Activated T-cell treated with anti-CD3 and anti-CD28 coated beads, Interleukin-2, amount 50 U/mL, for 72 hours (primary cell): ENCODE data around the gene GPC5. TPM values are rescaled to one million over a fixed set of nuclear protein-coding genes. Genes with fewer than 3 reads are reported as not detected.
"Not testable (repeated sequence)": the region's sequence is repeated elsewhere in the genome, so short reads cannot be mapped to it uniquely, and the experiment has no call there.

Experiments used
- ATAC-seq, 2 donors: fragments of 150-1000 bp; cut with Tn5 transposase; replicated peaks in 1 of 2; 2 replicates each; pipeline ENCODE4 v1.10.0; 2021; ENCODE audit warnings: moderate library complexity in 2 of 2, mild to moderate bottlenecking in 1 of 2
- DNase-seq, 2 donors: peaks; one replicate each; pipeline ENCODE4 v3.0.0; 2021 to 2022; ENCODE audit warnings: mixed read lengths in 1 of 2
- H3K27ac Mint-ChIP-seq: one replicate; pipeline ENCODE4 v1.8.0; 2022; ENCODE audit warnings: mild to moderate bottlenecking, moderate library complexity, mixed read lengths
- H3K27me3 Mint-ChIP-seq: one replicate; pipeline ENCODE4 v1.8.0; 2022; ENCODE audit warnings: low read depth, mixed read lengths
- H3K36me3 Mint-ChIP-seq, 2 donors: one replicate each; pipeline ENCODE4 v1.8.0; 2022; ENCODE audit warnings: mixed read lengths in 2 of 2, mild to moderate bottlenecking in 1 of 2; ENCODE audit not compliant: insufficient read depth in 2 of 2
- H3K4me1 Mint-ChIP-seq: one replicate; pipeline ENCODE4 v1.8.0; 2022; ENCODE audit warnings: low read depth, mixed read lengths
- H3K4me3 Mint-ChIP-seq, 2 donors: one replicate each; pipeline ENCODE4 v1.8.0; 2022; ENCODE audit warnings: mild to moderate bottlenecking in 2 of 2, mixed read lengths in 2 of 2, moderate library complexity in 2 of 2
- H3K9me3 Mint-ChIP-seq, 2 donors: one replicate each; pipeline ENCODE4 v1.8.0; 2022; ENCODE audit warnings: mixed read lengths in 2 of 2
- total RNA-seq, 2 donors: library from RNA; stranded (reverse); gene quantifications; one replicate each; pipeline ENCODE4 v1.2.3, GENCODE V29; 2022

GPC5 gene
- total RNA-seq, 2 donors from 2014 or later, result 0.14 TPM; not detected in 1

GRCh38 chr13:92679602-92680001 is 1281.2 kb downstream of the GPC5 start:
- DNase-seq, result no peak
- Mint-ChIP-seq H3K27me3 (no peaks in the 10 kb centered on the region), H3K4me1 (no peaks in the 10 kb centered on the region), H3K4me3 (no peak overlapping the region), H3K27ac (no peak overlapping the region), H3K36me3 (no peaks in the 10 kb centered on the region), H3K9me3 (peaks cover 6 to 8% of the 10 kb centered on the region in 2 donors)
- ATAC-seq, result no peak

DNA sequence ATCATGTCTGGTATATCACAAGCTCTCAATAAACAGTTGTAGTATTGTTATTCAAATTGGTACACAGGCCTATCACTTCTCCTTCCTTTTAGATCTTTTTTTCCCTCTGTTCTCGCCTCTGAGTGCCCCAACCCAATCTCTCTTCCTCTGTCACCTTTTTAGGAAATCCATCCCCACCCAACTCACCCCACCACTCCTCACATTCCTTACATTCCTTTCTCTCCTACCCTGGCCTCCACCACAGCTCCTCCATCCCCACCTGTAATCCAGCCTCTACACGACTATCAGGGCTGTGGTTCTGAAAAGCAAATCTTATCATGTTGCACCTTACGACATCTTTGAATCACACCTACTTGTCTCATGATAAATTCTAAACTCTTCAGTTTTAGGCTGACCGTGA is 1282.8 kb downstream of the GPC5 start:
- Mint-ChIP-seq H3K36me3 (no peaks in the 10 kb centered on the region), H3K27ac (no peak overlapping the region), H3K27me3 (no peaks in the 10 kb centered on the region), H3K4me1 (no peaks in the 10 kb centered on the region), H3K9me3 (peaks cover 6 to 10% of the 10 kb centered on the region in 2 donors), H3K4me3 (no peak overlapping the region)
- ATAC-seq, result no peak
- no peak for DNase-seq

DNA sequence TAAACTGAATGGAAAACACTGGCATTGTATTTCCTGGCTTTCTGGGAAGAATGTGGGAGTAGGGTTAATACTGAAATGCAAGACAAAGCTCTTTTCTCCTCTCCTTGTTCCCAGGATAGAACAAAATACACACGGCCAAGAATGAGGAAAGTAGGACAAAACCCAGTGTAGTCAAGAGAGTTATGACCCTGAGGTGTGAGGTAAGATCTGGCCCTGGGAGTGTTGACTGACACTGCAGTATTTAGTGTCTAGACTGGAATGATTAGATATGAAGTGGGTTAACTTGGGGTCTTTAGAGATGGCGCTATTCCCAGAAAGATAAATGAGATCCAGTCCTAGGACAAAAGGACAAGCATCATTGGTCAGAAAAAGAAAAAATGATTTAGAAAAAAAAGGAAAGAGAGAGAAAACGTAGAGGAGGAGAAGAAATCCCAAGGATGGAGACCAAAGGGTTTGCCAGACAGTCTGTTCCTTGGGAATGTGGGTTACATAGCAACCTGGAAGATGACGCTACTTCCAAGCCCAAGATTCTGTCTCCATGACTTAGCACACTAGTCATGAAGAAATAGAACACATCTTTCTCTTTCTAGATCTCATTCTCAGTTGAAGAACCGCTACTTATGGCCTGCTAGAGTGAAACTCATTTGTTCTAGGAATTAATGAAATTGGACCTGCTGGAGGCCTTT is 1284.6 kb downstream of the GPC5 start:
- ATAC-seq (no peak), DNase-seq (no peak)
- Mint-ChIP-seq H3K4me1 (no peaks in the 10 kb centered on the region), H3K36me3 (no peaks in the 10 kb centered on the region), H3K4me3 (no peak overlapping the region), H3K27ac (no peak overlapping the region), H3K9me3 (peaks cover 6 to 10% of the 10 kb centered on the region in 2 donors), H3K27me3 (no peaks in the 10 kb centered on the region)

GRCh38 chr13:92694047-92694446 is 1295.6 kb downstream of the GPC5 start:
- H3K27ac Mint-ChIP-seq, result no peak overlapping the region
- H3K4me1 Mint-ChIP-seq, result no peaks in the 10 kb centered on the region
- ATAC-seq, result no peak
- H3K9me3 Mint-ChIP-seq, result peaks cover 7 to 19% of the 10 kb centered on the region in 2 donors
- H3K27me3 Mint-ChIP-seq, result no peaks in the 10 kb centered on the region
- no peak overlapping the region for H3K4me3 Mint-ChIP-seq
- DNase-seq, result no peak
- H3K36me3 Mint-ChIP-seq, result peaks cover 0 to 3% of the 10 kb centered on the region in 2 donors

DNA sequence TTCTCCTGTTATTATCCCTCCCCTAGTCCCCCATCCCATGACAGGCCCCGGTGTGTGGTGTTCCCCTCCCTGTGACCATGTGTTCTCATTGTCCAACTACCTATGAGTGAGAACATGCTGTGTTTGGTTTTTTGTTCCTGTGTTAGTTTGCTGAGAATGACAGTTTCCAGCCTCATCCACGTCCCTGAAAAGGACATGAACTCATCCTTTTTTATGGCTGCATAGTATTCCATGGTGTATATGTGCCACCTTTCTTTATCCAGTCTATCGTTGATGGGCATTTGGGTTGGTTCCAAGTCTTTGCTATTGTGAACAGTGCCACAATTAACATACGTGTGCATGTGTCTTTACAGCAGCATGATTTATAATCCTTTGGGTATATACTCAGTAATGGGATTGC is 1297.4 kb downstream of the GPC5 start:
- not testable (repeated sequence) for H3K4me1 Mint-ChIP-seq, H3K4me3 Mint-ChIP-seq, H3K27me3 Mint-ChIP-seq, ATAC-seq, H3K27ac Mint-ChIP-seq, DNase-seq, H3K36me3 Mint-ChIP-seq
- H3K9me3 Mint-ChIP-seq, result peaks cover 13 to 25% of the 10 kb centered on the region in 2 donors

DNA sequence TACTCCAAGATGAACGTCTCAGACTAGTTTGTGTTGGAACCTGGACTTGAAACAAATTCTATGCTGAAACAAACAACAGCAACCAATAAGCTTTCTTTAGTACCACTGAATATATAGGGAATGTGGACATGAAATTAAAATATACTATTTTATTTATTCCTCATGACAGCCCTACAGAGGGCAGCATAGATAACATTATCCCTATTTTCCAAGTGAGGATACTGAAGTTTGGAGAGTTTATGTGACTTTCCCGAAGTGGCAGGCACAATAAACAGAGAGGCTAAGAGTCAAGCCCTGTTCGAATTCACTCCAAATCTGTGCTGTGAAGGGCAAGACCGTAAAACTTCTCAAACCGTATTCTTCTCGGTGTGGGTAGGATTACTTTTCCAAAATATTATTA is 1318.3 kb downstream of the GPC5 start:
- DNase-seq, result no peak
- Mint-ChIP-seq H3K9me3 (peaks cover 3% of the 10 kb centered on the region in 2 donors), H3K27me3 (no peaks in the 10 kb centered on the region), H3K36me3 (peaks cover 0 to 1% of the 10 kb centered on the region in 2 donors), H3K27ac (no peak overlapping the region), H3K4me1 (no peaks in the 10 kb centered on the region), H3K4me3 (no peak overlapping the region)
- no peak for ATAC-seq

DNA sequence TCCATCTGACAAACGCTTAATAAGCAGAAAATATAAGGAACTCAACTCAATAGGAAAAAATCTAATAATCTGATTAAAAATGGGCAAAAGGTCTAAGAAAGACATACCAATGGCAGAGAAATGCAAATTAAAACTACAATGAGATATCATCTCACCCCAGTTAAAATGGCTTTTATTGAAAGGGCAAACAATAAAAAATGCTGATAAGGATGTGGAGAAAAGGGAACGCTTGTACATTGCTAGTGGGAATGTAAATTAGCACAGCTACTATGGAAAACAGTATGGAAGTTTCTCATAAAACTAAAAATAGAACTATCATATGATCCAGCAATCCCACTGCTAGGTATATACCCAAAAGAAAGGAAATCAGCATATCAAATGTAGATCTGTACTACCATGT is 1319.4 kb downstream of the GPC5 start:
- ATAC-seq (no peak), DNase-seq (no peak)
- Mint-ChIP-seq H3K27ac (no peak overlapping the region), H3K4me1 (no peaks in the 10 kb centered on the region), H3K4me3 (no peak overlapping the region), H3K36me3 (peaks cover 0 to 1% of the 10 kb centered on the region in 2 donors), H3K9me3 (peaks cover 3% of the 10 kb centered on the region in 2 donors), H3K27me3 (no peaks in the 10 kb centered on the region)

GRCh38 chr13:92719868-92720267 is 1321.4 kb downstream of the GPC5 start:
- DNase-seq (no peak), ATAC-seq (no peak)
- peaks cover 0 to 4% of the 10 kb centered on the region in 2 donors for H3K9me3 Mint-ChIP-seq
- H3K27ac Mint-ChIP-seq, result no peak overlapping the region
- no peaks in the 10 kb centered on the region for H3K36me3 Mint-ChIP-seq
- no peaks in the 10 kb centered on the region for H3K4me1 Mint-ChIP-seq
- H3K4me3 Mint-ChIP-seq, result no peak overlapping the region
- H3K27me3 Mint-ChIP-seq, result no peaks in the 10 kb centered on the region

GRCh38 chr13:92721620-92722019 is 1323.2 kb downstream of the GPC5 start:
- DNase-seq (no peak), ATAC-seq (no peak)
- Mint-ChIP-seq H3K36me3 (no peaks in the 10 kb centered on the region), H3K4me1 (no peaks in the 10 kb centered on the region), H3K27me3 (no peaks in the 10 kb centered on the region), H3K9me3 (peaks cover 0 to 4% of the 10 kb centered on the region in 2 donors), H3K27ac (no peak overlapping the region), H3K4me3 (no peak overlapping the region)

- Mint-ChIP-seq H3K27ac (no peak overlapping the region), H3K36me3 (no peaks in the 10 kb centered on the region), H3K27me3 (no peaks in the 10 kb centered on the region), H3K9me3 (peaks cover 7% of the 10 kb centered on the region in 2 donors), H3K4me1 (no peaks in the 10 kb centered on the region), H3K4me3 (no peak overlapping the region)
- DNase-seq (no peak), ATAC-seq (no peak)
Observed at GRCh38 chr13:92727118-92727517, 1328.7 kb downstream of the GPC5 start.

DNA sequence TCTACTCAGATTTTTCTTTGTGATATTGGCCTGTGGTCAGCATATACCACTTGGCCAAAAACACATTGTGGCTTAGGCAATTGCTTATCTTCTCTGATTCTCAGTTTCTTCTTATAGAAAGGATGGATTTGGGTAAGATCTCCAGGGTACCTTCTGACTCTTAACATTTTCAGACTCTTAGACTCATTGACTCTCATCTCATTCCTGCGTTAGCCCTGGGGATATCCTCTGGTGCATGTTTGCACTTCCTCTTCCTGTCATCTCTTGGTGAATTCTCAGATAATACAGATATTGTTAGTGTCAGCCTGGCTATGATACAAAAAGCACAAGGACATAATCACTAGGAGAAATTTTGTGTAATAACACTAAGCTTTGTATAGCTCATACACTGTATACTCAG is 1335.6 kb downstream of the GPC5 start:
- no peaks in the 10 kb centered on the region for H3K4me1 Mint-ChIP-seq
- no peak for DNase-seq
- H3K36me3 Mint-ChIP-seq, result no peaks in the 10 kb centered on the region
- H3K27ac Mint-ChIP-seq, result no peak overlapping the region
- no peak overlapping the region for H3K4me3 Mint-ChIP-seq
- H3K27me3 Mint-ChIP-seq, result no peaks in the 10 kb centered on the region
- H3K9me3 Mint-ChIP-seq, result peaks cover under 1 to 4% of the 10 kb centered on the region in 2 donors
- ATAC-seq, result no peak

GRCh38 chr13:92734545-92734944 is 1336.1 kb downstream of the GPC5 start:
- Mint-ChIP-seq H3K27me3 (no peaks in the 10 kb centered on the region), H3K36me3 (no peaks in the 10 kb centered on the region), H3K4me1 (no peaks in the 10 kb centered on the region), H3K27ac (no peak overlapping the region), H3K9me3 (peaks cover 0 to 4% of the 10 kb centered on the region in 2 donors), H3K4me3 (no peak overlapping the region)
- ATAC-seq (no peak), DNase-seq (no peak)

GRCh38 chr13:92735909-92736308 is 1337.5 kb downstream of the GPC5 start:
- no peaks in the 10 kb centered on the region for H3K36me3 Mint-ChIP-seq
- no peaks in the 10 kb centered on the region for H3K27me3 Mint-ChIP-seq
- H3K4me1 Mint-ChIP-seq, result no peaks in the 10 kb centered on the region
- DNase-seq (no peak), ATAC-seq (no peak)
- peaks cover 0 to 3% of the 10 kb centered on the region in 2 donors for H3K9me3 Mint-ChIP-seq
- no peak overlapping the region for H3K4me3 Mint-ChIP-seq
- H3K27ac Mint-ChIP-seq, result no peak overlapping the region

DNA sequence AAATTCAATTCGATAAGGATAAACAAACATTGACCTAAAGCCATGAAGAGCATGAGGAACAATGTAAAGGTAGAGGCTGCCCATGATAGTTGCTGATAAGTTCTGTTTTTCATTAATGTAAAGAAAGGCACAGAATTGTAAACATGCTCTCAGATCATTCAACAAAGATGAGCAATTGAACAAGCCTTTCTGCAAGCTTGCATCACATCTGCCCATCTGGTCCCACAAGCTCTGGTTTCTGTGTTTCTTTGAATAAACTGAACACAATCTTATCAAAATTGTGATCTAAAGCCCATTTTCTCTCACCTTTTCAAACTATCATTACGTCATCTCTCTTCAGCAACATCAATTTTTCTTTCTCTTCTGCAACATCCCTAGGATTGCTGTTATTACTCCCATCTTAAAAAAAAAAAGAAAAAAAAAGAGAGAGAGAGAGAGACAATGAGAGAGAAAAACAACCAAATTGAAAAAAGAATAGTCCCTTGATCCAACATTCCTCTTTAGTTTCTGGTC is 1340.9 kb downstream of the GPC5 start:
- no peaks in the 10 kb centered on the region for H3K36me3 Mint-ChIP-seq
- H3K27me3 Mint-ChIP-seq, result no peaks in the 10 kb centered on the region
- ATAC-seq (no peak), DNase-seq (no peak)
- H3K27ac Mint-ChIP-seq, result no peak overlapping the region
- peaks cover 0 to 1% of the 10 kb centered on the region in 2 donors for H3K9me3 Mint-ChIP-seq
- H3K4me3 Mint-ChIP-seq, result no peak overlapping the region
- H3K4me1 Mint-ChIP-seq, result no peaks in the 10 kb centered on the region
